MM.1S (cell line): ENCODE results near the gene FBXL13.

Experiments
- DNase-seq: peaks from one replicate; pipeline ENCODE4 v3.0.0-alpha.2; 2015
- H2AFZ ChIP-seq: fragments of 300-600 bp; sonication (generic); 2 replicates; pipeline ENCODE4 v1.6.0; 2016; ENCODE audit warnings: antibody characterized with exemption, low read length
- H3F3A ChIP-seq: fragments of 300-600 bp; sonication (generic); 2 replicates; pipeline ENCODE4 v1.6.1; 2016; ENCODE audit warnings: mild to moderate bottlenecking, antibody characterized with exemption, low read length, moderate library complexity, mixed read lengths; ENCODE audit not compliant: insufficient read depth
- H3K27ac ChIP-seq: fragments of 300-600 bp; sonication (generic); 2 replicates; pipeline ENCODE4 v1.5.1; 2016; ENCODE audit warnings: mild to moderate bottlenecking, low read length
- H3K27me3 ChIP-seq: fragments of 300-600 bp; sonication (generic); replicated peaks from 2 replicates; pipeline ENCODE4 v1.6.0; 2016; ENCODE audit warnings: low read length; ENCODE audit not compliant: insufficient read depth
- H3K36me3 ChIP-seq: fragments of 300-600 bp; sonication (generic); replicated peaks from 2 replicates; pipeline ENCODE4 v1.6.1; 2016; ENCODE audit warnings: mild to moderate bottlenecking, low read length, mixed read lengths; ENCODE audit not compliant: insufficient read depth
- H3K4me1 ChIP-seq: fragments of 300-600 bp; sonication (generic); 2 replicates; pipeline ENCODE4 v1.6.1; 2016; ENCODE audit warnings: low read length, mixed read lengths
- H3K4me2 ChIP-seq: fragments of 300-600 bp; sonication (generic); 2 replicates; pipeline ENCODE4 v1.6.0; 2016; ENCODE audit warnings: low read depth, low read length
- H3K4me3 ChIP-seq: fragments of 300-600 bp; sonication (generic); 2 replicates; pipeline ENCODE4 v1.5.1; 2016; ENCODE audit warnings: low read length, mixed read lengths
- H3K79me2 ChIP-seq: fragments of 300-600 bp; sonication (generic); 2 replicates; pipeline ENCODE4 v1.6.1; 2016; ENCODE audit warnings: mixed run types, low read length, mixed read lengths
- H3K9ac ChIP-seq: fragments of 300-600 bp; sonication (generic); 2 replicates; pipeline ENCODE4 v1.6.1; 2016; ENCODE audit warnings: low read length, mixed read lengths
- H3K9me2 ChIP-seq: fragments of 300-600 bp; sonication (generic); replicated peaks from 2 replicates; pipeline ENCODE4 v1.6.1; 2016; ENCODE audit warnings: mild to moderate bottlenecking, low read length, mixed read lengths; ENCODE audit not compliant: insufficient read depth
- H3K9me3 ChIP-seq: fragments of 300-600 bp; sonication (generic); replicated peaks from 2 replicates; pipeline ENCODE4 v1.6.1; 2016; ENCODE audit warnings: mild to moderate bottlenecking, low read length, mixed read lengths; ENCODE audit not compliant: insufficient read depth
- H4K20me1 ChIP-seq: fragments of 300-600 bp; sonication (generic); 2 replicates; pipeline ENCODE4 v1.6.1; 2016; ENCODE audit warnings: mild to moderate bottlenecking, low read length, moderate library complexity, mixed read lengths; ENCODE audit not compliant: insufficient read depth
- EZH2 ChIP-seq: fragments of 300-600 bp; sonication (generic); optimal IDR thresholded peaks from 2 replicates; pipeline ENCODE3; 2017; ENCODE audit warnings: low read depth, mild to moderate bottlenecking, antibody characterized with exemption, low read length, mixed read lengths
- EZH2phosphoT487 ChIP-seq: fragments of 300-600 bp; sonication (generic); IDR thresholded peaks from 2 replicates; pipeline ENCODE4 v1.6.1; 2018; ENCODE audit warnings: antibody characterized with exemption, low read length
- TF ChIP-seq, protein P1 (sequence below): fragments of 300-600 bp; sonication (generic); IDR thresholded peaks from 2 replicates; pipeline ENCODE4 v1.5.1; 2016; ENCODE audit warnings: antibody characterized with exemption, low read length, mixed read lengths

FBXL13 gene

DNA sequence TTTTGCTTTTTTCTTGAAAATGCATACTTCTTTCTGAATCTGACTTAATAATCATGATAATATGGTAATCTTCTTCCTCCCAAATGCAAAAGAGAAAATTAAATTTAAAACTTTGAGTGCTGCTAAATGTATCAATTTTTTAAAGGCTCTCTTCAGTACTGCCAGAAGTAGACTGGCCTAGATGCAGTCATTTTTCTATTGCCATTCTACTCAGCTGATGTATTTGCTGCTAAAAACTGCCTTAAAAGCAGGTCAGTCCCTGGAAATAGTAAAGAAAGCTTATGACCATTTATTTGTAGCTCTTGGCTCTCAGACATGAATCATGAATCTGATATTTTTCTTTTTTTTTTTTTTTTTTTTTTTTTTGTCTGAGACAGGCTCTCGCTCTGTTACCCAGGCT, 45.8 kb upstream of the FBXL13 start:
- no peak for DNase-seq
- H3K4me1 ChIP-seq: no peaks in the 10 kb centered on the region
- no peak overlapping the region for H2AFZ ChIP-seq
- H3K9ac ChIP-seq: no peak overlapping the region
- H3K27ac ChIP-seq: no peak overlapping the region
- no peaks in the 10 kb centered on the region for H3K9me3 ChIP-seq
- no peaks in the 10 kb centered on the region for H3F3A ChIP-seq
- no peak overlapping the region for H3K4me3 ChIP-seq
- TF ChIP-seq EZH2phosphoT487 (no peak), EZH2 (no peak)
- TF ChIP-seq, protein P1, sequence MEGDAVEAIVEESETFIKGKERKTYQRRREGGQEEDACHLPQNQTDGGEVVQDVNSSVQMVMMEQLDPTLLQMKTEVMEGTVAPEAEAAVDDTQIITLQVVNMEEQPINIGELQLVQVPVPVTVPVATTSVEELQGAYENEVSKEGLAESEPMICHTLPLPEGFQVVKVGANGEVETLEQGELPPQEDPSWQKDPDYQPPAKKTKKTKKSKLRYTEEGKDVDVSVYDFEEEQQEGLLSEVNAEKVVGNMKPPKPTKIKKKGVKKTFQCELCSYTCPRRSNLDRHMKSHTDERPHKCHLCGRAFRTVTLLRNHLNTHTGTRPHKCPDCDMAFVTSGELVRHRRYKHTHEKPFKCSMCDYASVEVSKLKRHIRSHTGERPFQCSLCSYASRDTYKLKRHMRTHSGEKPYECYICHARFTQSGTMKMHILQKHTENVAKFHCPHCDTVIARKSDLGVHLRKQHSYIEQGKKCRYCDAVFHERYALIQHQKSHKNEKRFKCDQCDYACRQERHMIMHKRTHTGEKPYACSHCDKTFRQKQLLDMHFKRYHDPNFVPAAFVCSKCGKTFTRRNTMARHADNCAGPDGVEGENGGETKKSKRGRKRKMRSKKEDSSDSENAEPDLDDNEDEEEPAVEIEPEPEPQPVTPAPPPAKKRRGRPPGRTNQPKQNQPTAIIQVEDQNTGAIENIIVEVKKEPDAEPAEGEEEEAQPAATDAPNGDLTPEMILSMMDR: no peak
- no peak overlapping the region for H3K4me2 ChIP-seq
- H3K79me2 ChIP-seq: no peaks in the 10 kb centered on the region
- H3K27me3 ChIP-seq: no peaks in the 10 kb centered on the region
- no peaks in the 10 kb centered on the region for H3K36me3 ChIP-seq
- H3K9me2 ChIP-seq: no peaks in the 10 kb centered on the region
- H4K20me1 ChIP-seq: no peaks in the 10 kb centered on the region

DNA sequence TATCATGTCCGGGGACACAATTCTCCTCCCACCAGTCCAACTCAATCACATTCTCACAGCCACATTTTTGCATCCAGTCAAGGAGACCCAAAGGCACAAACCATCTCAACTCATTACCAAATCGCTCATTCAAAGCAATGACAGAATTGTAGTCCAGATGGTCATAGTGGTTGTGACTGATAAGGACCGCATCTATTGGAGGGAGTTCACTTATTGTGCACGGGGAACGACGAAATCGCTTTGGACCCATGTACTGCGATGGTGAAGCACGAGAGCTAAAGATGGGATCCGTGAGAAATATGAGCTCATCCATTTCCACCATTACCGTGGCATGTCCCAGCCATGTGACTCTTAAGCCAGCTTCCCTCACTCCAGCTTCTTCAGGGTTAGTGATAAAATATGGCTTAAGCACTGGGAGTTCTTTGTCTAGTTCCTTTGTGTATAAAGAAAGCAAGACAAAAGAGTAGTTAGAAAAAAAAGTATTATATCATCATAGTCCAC, 45.2 kb upstream of the FBXL13 start:
- Histone ChIP-seq H3K4me2 (no peak overlapping the region), H3K79me2 (no peaks in the 10 kb centered on the region), H3K4me3 (no peak overlapping the region), H4K20me1 (no peaks in the 10 kb centered on the region), H3K4me1 (no peaks in the 10 kb centered on the region), H3F3A (no peaks in the 10 kb centered on the region), H3K27ac (no peak overlapping the region), H3K36me3 (no peaks in the 10 kb centered on the region), H3K9ac (no peak overlapping the region), H3K27me3 (no peaks in the 10 kb centered on the region), H3K9me2 (no peaks in the 10 kb centered on the region), H2AFZ (no peak overlapping the region), H3K9me3 (no peaks in the 10 kb centered on the region)
- TF ChIP-seq, protein P1: no peak
- TF ChIP-seq EZH2phosphoT487 (no peak), EZH2 (no peak)
- no peak for DNase-seq

DNA sequence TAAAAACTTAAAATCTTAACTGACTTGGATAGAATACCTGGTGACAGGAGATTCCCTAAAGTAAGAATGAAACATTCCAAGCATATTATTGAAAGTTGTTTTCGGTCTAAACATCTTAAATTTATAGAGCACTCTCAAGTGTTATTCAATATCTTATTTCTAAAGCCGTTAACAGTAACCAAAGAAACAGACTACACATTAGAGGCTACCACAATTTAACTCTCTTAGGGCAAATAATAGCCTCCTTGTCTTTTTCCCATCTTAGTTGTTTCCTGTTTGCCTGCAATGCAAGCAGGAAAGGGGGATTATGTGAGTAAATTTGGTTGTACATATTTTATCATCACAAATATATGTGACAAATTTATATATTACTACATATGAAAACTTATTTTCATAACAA, 42.9 kb upstream of the FBXL13 start:
- Histone ChIP-seq H3K4me2 (no peak overlapping the region), H3K27ac (no peak overlapping the region), H3K4me3 (no peak overlapping the region), H3K9me2 (no peaks in the 10 kb centered on the region), H3K9ac (no peak overlapping the region), H3K4me1 (no peaks in the 10 kb centered on the region), H3K79me2 (no peaks in the 10 kb centered on the region), H3K36me3 (no peaks in the 10 kb centered on the region), H4K20me1 (no peaks in the 10 kb centered on the region), H2AFZ (no peak overlapping the region), H3F3A (no peaks in the 10 kb centered on the region), H3K27me3 (no peaks in the 10 kb centered on the region), H3K9me3 (no peaks in the 10 kb centered on the region)
- no peak for DNase-seq
- TF ChIP-seq EZH2: no peak
- TF ChIP-seq EZH2phosphoT487: no peak
- TF ChIP-seq, protein P1: no peak
